K562 (cell line): ENCODE measurements around the gene SLC35B1. TPM values are rescaled to one million over a fixed set of nuclear protein-coding genes. Genes with fewer than 3 reads are reported as not detected.

Experiments
- ARHGAP35 ChIP-seq: fragments of 450-650 bp; IDR thresholded peaks from 2 replicates; pipeline ENCODE4 v1.6.1; 2018; ENCODE audit not compliant: partially characterized antibody
- BRCA1 ChIP-seq, 2 experiments: fragments of 450-650 bp in 1 of 2; sonication (generic) in 1 of 2; formaldehyde crosslinking in 1 of 2; IDR thresholded peaks; 2 replicates each; pipeline versions ENCODE4 v1.5.0 to v1.6.1; 2017 to 2020; ENCODE audit warnings: mild to moderate bottlenecking in 1 of 2, missing genetic modification reagents in 1 of 2
- CHAMP1 ChIP-seq: fragments of 450-650 bp; IDR thresholded peaks from 2 replicates; pipeline ENCODE4 v1.6.1; 2016; ENCODE audit warnings: mild to moderate bottlenecking
- IRF9 ChIP-seq: fragments of 450-650 bp; IDR thresholded peaks from 2 replicates; pipeline ENCODE4 v1.6.1; 2016; ENCODE audit warnings: missing biosample characterization, missing genetic modification characterization
- KLF10 ChIP-seq: fragments of 250-450 bp; sonication (Bioruptor Pico); IDR thresholded peaks from 2 replicates; pipeline ENCODE4 v1.6.1; 2021; ENCODE audit warnings: matching md5 sums
- MED1 ChIP-seq: sonication (generic); formaldehyde crosslinking; IDR thresholded peaks from 2 replicates; pipeline ENCODE4 v1.8.1; 2023; ENCODE audit warnings: missing genetic modification reagents, borderline replicate concordance
- SAFB ChIP-seq: fragments of 200-400 bp; formaldehyde crosslinking; IDR thresholded peaks from 2 replicates; pipeline ENCODE4 v1.6.1; 2017; ENCODE audit warnings: low read depth, low read length, borderline replicate concordance
- STAT6 ChIP-seq: sonication (generic); formaldehyde crosslinking; IDR thresholded peaks from 2 replicates; pipeline ENCODE4 v1.8.1; 2023; ENCODE audit warnings: mild to moderate bottlenecking, missing genetic modification reagents
- TEAD2 ChIP-seq: fragments of 450-650 bp; IDR thresholded peaks from 2 replicates; pipeline ENCODE4 v1.6.1; 2016; ENCODE audit warnings: missing genetic modification characterization, control low read depth, missing compliant biosample characterization
- TRIM28 ChIP-seq: fragments of 450-650 bp; IDR thresholded peaks from 2 replicates; pipeline ENCODE4 v1.6.1; 2017
- ZBTB17 ChIP-seq: fragments of 450-650 bp; formaldehyde crosslinking; IDR thresholded peaks from 2 replicates; pipeline ENCODE4 v1.4.0; 2020; ENCODE audit warnings: mild to moderate bottlenecking
- ZNF146 ChIP-seq: IDR thresholded peaks from one replicate; pipeline ENCODE4 v1.6.1; 2018; ENCODE audit warnings: missing compliant biosample characterization; ENCODE audit not compliant: unreplicated experiment
- ZNF655 ChIP-seq: fragments of 250-450 bp; sonication (Bioruptor Pico); IDR thresholded peaks from 2 replicates; pipeline ENCODE4 v1.5.0; 2021
- polyA plus RNA-seq, 8 experiments: library from polyadenylated mRNA; depleted of rRNA in 4 of 8; stranded (reverse) in 5 of 8; unstranded in 3 of 8; fragments of >200 nt; fragmentation: Nextera tagmentation in 2 of 8; fragmentation: Illumina TruSeq in 1 of 8; extraction: Ambion mirVana in 2 of 8; extraction: Trizol in 1 of 8; gene quantifications; 2 replicates each; pipeline versions ENCODE4 v1.2.1 to v1.2.3, GENCODE V29; 2011 to 2014; ENCODE audit warnings: inconsistent platforms in 1 of 8, missing spikeins in 1 of 8
- total RNA-seq, 7 experiments: library from RNA; depleted of rRNA in 6 of 7; stranded (reverse); fragments of >200 nt in 6 of 7; fragmentation: Illumina TruSeq in 2 of 7; extraction: Trizol in 2 of 7; gene quantifications; 2 replicates each; pipeline versions ENCODE4 v1.2.1 to v1.2.3, GENCODE V29; 2011 to 2021; ENCODE audit warnings: low replicate concordance in 1 of 7

Gene SLC35B1
- total and polyA plus RNA-seq, 9 of the 15 experiments (the other 6 are each of a cell fraction or from before 2014, with no cell fraction given) = 51.4 to 87.9 (median 66.3) TPM

GRCh38 chr17:49742166-49742638, 34.4 kb upstream of the SLC35B1 start (continued):
- TF ChIP-seq SAFB (no peak), MED1 (no peak), TEAD2 (tag) (no peak), CHAMP1 (no peak), IRF9 (tag) (no peak), BRCA1 (IDR thresholded peaks at IDR 0.05) (no peak), BRCA1 (CRISPR knock-in tag; IDR thresholded peaks at IDR 0.05) (no peak), KLF10 (CRISPR knock-in tag) (no peak), ARHGAP35 (no peak), ZNF655 (CRISPR knock-in tag) (no peak), ZNF146 (CRISPR knock-in tag) (no peak), STAT6 (CRISPR knock-in tag) (no peak), TRIM28 (no peak), ZBTB17 (no peak)
